ENCODE data around the gene ATP6V0A4.
"Not testable (repeated sequence)": the region's sequence is repeated elsewhere in the genome, so short reads cannot be mapped to it uniquely, and the experiment has no call there.

ATP6V0A4 gene

GRCh38 chr7:138697535-138698182 is 100.3 kb downstream of the ATP6V0A4 start:
- DNase-seq (ENCODE audit: insufficient read length, low spot score): no peak
- FAIRE-seq: no peak
- TF ChIP-seq TAF1 (IDR thresholded peaks at IDR 0.05; ENCODE audit: low read depth, low read length): no peak
- TF ChIP-seq SPI1 (IDR thresholded peaks at IDR 0.05; ENCODE audit: low read depth, low read length): no peak
- no peak for TF ChIP-seq PAX5 (IDR thresholded peaks at IDR 0.05; ENCODE audit: insufficient read depth, low read length, severe bottlenecking)
- TF ChIP-seq POLR2AphosphoS5 (IDR thresholded peaks at IDR 0.05; ENCODE audit: low read depth, low read length): no peak
- TF ChIP-seq POU2F2 (IDR thresholded peaks at IDR 0.05; ENCODE audit: low read depth, low read length): no peak
- TF ChIP-seq POLR2A (IDR thresholded peaks at IDR 0.05; ENCODE audit: low read depth, low read length): no peak

DNA sequence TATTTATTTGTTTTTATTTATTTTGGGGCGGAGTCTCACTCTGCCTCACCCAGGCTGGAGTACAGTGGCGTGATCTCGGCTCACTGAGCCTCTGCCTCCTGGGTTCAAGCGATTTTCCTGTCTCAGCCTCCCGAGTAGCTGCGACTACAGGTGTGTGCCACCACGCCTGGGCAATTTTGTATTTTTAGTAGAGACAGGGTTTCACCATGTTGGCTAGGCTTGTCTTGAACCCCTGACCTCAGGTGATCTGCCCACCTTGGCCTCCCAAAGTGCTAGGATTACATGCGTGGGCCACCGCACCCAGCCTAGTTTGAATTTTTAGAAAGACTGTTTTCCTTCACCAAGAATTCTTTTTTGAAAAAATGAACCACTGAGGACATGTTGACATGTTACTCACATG is 102.2 kb downstream of the ATP6V0A4 start:
- FAIRE-seq; DNase-seq (ENCODE audit: insufficient read length, low spot score): not testable (repeated sequence)

DNA sequence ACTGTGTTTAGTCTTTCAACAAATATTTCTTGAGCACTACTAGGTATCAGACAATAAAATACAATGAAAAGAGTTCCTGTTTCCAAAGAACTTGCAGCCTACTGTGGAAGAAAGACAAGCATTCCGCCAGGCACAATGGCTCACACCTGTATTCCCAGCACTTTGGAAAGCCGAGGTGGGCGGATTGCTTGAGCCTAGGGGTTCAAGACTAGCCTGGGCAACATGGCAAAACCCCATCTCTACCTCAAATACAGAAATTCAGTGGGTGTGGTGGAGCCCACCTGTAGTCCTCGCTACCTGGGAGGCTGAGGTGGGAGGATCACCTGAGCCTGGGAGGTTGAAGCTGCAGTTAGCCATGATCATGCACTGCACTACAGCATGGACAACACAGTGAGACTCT is 102.9 kb downstream of the ATP6V0A4 start:
- no peak for FAIRE-seq
- TF ChIP-seq PAX5 (IDR thresholded peaks at IDR 0.05; ENCODE audit: insufficient read depth, low read length, severe bottlenecking) (no peak), POLR2AphosphoS5 (IDR thresholded peaks at IDR 0.05; ENCODE audit: low read depth, low read length) (no peak)
- DNase-seq (ENCODE audit: insufficient read length, low spot score): no peak

DNA sequence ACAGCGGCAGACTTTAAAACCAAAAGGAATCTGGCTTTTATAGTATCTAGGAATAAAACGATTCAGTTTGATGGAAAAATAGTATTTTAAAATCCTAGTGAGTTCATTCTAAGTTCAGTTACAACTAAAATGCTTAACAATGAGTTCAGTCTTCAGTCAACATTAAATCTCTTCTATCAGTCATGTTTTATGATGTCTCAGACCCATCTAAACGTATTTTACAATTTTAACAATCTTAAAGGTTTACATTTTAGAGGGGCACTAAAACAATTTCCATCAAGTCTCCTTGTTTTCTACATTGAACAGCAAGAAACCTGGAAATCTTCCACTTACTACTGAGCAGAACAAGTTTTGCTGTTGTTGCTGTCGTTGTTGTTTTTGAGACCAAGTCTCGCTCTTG is 106.8 kb downstream of the ATP6V0A4 start:
- FAIRE-seq: no peak
- TF ChIP-seq TAF1 (IDR thresholded peaks at IDR 0.05; ENCODE audit: low read depth, low read length) (no peak), POU2F2 (IDR thresholded peaks at IDR 0.05; ENCODE audit: low read depth, low read length) (no peak), SPI1 (IDR thresholded peaks at IDR 0.05; ENCODE audit: low read depth, low read length) (no peak)
- no peak for DNase-seq (ENCODE audit: insufficient read length, low spot score)

- DNase-seq (ENCODE audit: insufficient read length, low spot score): no peak
- TF ChIP-seq POLR2A (IDR thresholded peaks at IDR 0.05; ENCODE audit: low read depth, low read length): no peak
- no peak for TF ChIP-seq POLR2AphosphoS5 (IDR thresholded peaks at IDR 0.05; ENCODE audit: low read depth, low read length)
- TF ChIP-seq PAX5 (IDR thresholded peaks at IDR 0.05; ENCODE audit: insufficient read depth, low read length, severe bottlenecking): no peak
- TF ChIP-seq TAF1 (IDR thresholded peaks at IDR 0.05; ENCODE audit: low read depth, low read length): no peak
- no peak for TF ChIP-seq POU2F2 (IDR thresholded peaks at IDR 0.05; ENCODE audit: low read depth, low read length)
- TF ChIP-seq SPI1 (IDR thresholded peaks at IDR 0.05; ENCODE audit: low read depth, low read length): no peak
These were observed 107.5 kb downstream of the ATP6V0A4 start for GRCh38 chr7:138690495-138690894.

DNA sequence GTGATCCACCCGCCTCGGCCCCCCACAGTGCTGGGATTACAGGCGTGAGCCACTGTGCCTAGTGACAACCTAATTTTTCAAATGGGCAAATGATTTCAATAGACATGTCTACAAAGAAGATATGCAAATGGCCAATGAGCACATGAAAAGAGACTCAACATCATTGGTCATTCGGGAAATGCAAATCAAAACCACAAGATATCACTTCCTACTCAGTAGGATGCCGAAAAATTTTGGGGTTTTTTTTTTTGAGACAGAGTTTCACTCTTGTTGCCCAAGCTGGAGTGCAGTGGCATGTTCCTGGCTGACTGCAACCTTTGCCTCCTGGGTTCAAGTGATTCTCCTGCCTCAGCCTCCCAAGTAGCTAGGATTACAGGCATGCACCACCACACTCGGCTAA is 110.0 kb downstream of the ATP6V0A4 start:
- DNase-seq (ENCODE audit: insufficient read length, low spot score); FAIRE-seq: not testable (repeated sequence)

More at GRCh38 chr7:138690495-138690894, 107.5 kb downstream of the ATP6V0A4 start:
- FAIRE-seq: no peak

GRCh38 chr7:138684340-138684739 is 113.7 kb downstream of the ATP6V0A4 start:
- DNase-seq (ENCODE audit: insufficient read length, low spot score): no peak
- FAIRE-seq: no peak
- no peak for TF ChIP-seq SPI1 (IDR thresholded peaks at IDR 0.05; ENCODE audit: low read depth, low read length)
- no peak for TF ChIP-seq PAX5 (IDR thresholded peaks at IDR 0.05; ENCODE audit: insufficient read depth, low read length, severe bottlenecking)
- no peak for TF ChIP-seq POLR2A (IDR thresholded peaks at IDR 0.05; ENCODE audit: low read depth, low read length)
- TF ChIP-seq POU2F2 (IDR thresholded peaks at IDR 0.05; ENCODE audit: low read depth, low read length): no peak
- TF ChIP-seq POLR2AphosphoS5 (IDR thresholded peaks at IDR 0.05; ENCODE audit: low read depth, low read length): no peak
- TF ChIP-seq TAF1 (IDR thresholded peaks at IDR 0.05; ENCODE audit: low read depth, low read length): no peak

GRCh38 chr7:138679793-138680192 is 118.2 kb downstream of the ATP6V0A4 start:
- no peak for TF ChIP-seq POLR2AphosphoS5 (IDR thresholded peaks at IDR 0.05; ENCODE audit: low read depth, low read length)
- no peak for TF ChIP-seq POU2F2 (IDR thresholded peaks at IDR 0.05; ENCODE audit: low read depth, low read length)
- no peak for TF ChIP-seq PAX5 (IDR thresholded peaks at IDR 0.05; ENCODE audit: insufficient read depth, low read length, severe bottlenecking)
- no peak for TF ChIP-seq POLR2A (IDR thresholded peaks at IDR 0.05; ENCODE audit: low read depth, low read length)
- TF ChIP-seq TAF1 (IDR thresholded peaks at IDR 0.05; ENCODE audit: low read depth, low read length): no peak
- FAIRE-seq: no peak
- DNase-seq (ENCODE audit: insufficient read length, low spot score): no peak

GRCh38 chr7:138670594-138670993 is 127.4 kb downstream of the ATP6V0A4 start:
- FAIRE-seq (no peak), DNase-seq (ENCODE audit: insufficient read length, low spot score) (no peak)
- no peak for TF ChIP-seq TAF1 (IDR thresholded peaks at IDR 0.05; ENCODE audit: low read depth, low read length)

- DNase-seq (ENCODE audit: insufficient read length, low spot score) (no peak), FAIRE-seq (no peak)
- no peak for TF ChIP-seq PAX5 (IDR thresholded peaks at IDR 0.05; ENCODE audit: insufficient read depth, low read length, severe bottlenecking)
These were observed 128.6 kb downstream of the ATP6V0A4 start for GRCh38 chr7:138669364-138669763.

- FAIRE-seq (no peak), DNase-seq (ENCODE audit: insufficient read length, low spot score) (no peak)
- TF ChIP-seq SPI1 (IDR thresholded peaks at IDR 0.05; ENCODE audit: low read depth, low read length) (no peak), POLR2A (IDR thresholded peaks at IDR 0.05; ENCODE audit: low read depth, low read length) (no peak), PAX5 (IDR thresholded peaks at IDR 0.05; ENCODE audit: insufficient read depth, low read length, severe bottlenecking) (no peak), TAF1 (IDR thresholded peaks at IDR 0.05; ENCODE audit: low read depth, low read length) (no peak), POLR2AphosphoS5 (IDR thresholded peaks at IDR 0.05; ENCODE audit: low read depth, low read length) (no peak), POU2F2 (IDR thresholded peaks at IDR 0.05; ENCODE audit: low read depth, low read length) (no peak)
These were observed 129.1 kb downstream of the ATP6V0A4 start for GRCh38 chr7:138668946-138669345.
